Right renal cortex interstitium (tissue), 3 donors: ENCODE data around the gene TMC8. TPM values are rescaled to one million over a fixed set of nuclear protein-coding genes. Genes with fewer than 3 reads are reported as not detected.

Experiments
- DNase-seq, 3 donors: peaks; one replicate each; pipeline ENCODE4 v3.0.0-alpha.2; 2013; ENCODE audit warnings: low read depth in 3 of 3, low spot score in 2 of 3
- polyA plus RNA-seq, 3 donors: library from polyadenylated mRNA; unstranded; fragments of 120-200 nt; gene quantifications; one replicate each; pipeline ENCODE4 v1.2.1, GENCODE V29; 2013; ENCODE audit not compliant: insufficient read length in 3 of 3

TMC8 gene
- polyA plus RNA-seq, 3 donors, result 0.97 to 1.7 (median 1.5) TPM

DNA sequence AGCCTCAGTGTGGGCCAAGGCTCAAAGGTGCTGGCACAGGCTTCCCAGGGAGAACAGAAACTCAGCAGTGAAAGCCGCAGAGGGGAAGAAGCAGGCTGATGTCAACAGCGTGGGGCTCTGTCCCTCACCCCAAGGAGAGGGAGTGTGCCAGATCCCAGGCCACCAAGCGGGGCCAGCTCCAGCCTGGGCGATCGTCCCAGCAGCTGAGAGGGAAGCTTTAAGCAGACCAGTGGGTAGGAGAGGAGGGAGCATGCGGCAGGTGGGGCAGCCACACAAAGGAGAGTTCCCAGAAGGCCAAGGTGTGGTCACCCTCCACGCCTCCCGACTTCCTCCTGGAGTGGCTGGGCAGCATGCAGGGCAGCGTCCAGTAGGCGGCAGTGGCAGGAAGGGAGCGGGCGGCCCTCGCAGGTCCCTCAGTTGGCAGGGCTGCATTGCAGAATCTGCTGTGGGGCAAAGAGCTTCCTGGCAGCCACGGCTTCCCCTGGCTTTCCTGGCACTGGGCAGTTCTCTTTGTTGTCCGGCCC lies 43.8 kb downstream of the TMC8 start:
- DNase-seq, result no peak

DNA sequence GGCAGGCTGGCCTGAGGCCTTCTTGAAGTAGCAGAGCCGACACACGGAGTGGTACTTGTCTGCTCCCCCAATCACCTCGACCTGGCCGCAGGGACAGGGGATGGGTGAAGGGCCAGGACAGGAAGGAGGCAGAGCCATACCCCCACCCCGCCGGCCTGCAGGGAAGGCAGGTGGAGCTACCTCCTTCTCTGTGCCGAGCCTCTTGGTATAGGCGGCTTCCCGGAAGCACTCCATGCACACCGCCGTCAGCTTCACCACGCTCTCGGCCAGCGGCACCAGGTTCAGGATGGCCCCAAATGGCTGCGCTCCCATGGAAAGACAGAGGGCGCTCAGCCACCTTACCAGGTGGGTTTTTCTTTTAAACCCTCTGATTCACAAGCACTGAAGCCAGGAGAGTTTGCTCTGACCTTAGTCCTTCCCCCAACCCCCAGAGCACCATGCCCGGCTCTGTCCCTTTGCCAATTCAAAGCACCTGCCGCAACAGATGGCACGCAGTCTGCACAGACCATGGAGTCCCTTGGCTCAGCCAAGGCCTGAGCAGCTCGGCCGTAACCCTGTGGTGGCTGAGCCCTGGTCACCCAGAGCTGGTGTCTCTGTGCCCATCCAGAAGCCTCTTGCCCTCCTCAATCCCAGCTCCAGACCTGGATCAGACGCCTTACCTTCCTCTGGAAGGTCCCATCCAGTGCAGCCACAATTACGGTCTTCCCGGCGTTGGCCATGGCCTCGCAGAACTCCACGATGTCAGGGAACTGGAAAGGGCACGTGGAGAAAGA lies 44.5 kb downstream of the TMC8 start:
- DNase-seq, result no peak

DNA sequence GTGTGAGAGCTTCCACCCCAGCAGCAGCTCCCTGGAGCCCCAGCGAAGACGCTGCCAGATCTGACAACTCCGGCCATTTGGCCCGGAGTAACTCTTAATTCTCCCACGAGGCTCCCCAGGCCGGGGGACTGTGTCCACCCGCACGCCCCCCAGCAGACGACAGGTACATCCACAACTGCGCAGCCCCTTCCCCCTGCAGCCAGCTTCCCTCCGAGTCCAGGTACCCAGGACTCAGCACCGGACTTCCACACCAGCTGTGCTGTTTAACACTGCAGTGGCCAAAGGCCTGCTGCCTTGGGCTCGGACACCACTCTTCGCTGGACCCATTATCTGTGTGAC lies 45.0 kb downstream of the TMC8 start:
- DNase-seq, result no peak

DNA sequence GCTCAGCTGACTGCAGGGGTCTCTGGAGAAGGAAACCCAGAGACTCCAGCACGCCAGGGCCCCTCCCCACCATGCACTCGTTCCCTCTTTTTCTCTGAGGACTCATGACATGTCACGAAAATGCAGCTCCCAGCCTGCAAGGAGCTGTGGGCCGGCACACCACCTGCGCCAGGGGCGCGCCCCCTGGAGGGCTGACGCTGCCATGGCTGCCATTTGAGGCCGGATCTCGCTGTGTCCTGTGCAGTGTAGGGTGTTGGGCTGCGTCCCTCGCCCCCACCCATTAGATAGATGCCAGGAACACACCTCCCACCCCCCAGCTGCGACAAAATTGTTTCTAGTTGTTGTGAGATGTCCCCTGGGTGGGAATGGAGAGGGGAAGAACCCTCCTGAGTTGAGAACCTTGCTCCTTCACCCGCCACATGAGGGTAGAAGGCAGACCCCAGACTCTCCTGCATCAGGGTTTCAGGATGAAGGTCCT lies 46.0 kb downstream of the TMC8 start:
- DNase-seq, result no peak

DNA sequence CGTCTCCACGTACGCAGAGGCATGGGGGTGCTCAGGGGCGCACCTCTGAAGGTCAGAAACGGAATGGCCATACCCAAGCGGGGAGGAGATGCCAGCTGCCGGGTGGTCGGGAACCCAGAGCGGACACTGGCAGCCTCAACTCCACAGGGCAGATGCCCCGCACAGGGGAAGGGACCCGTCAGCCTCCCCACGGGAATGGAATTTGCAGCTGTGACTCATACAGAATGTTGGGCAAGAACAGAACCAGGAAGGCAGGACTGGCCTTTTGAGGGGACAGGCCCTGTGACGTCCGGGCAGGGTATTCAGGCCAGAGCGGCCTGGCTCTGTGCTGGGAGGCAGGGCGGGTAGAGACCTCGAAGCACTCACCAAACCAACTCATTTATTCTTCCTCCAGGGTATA lies 48.8 kb downstream of the TMC8 start:
- DNase-seq, result no peak

DNA sequence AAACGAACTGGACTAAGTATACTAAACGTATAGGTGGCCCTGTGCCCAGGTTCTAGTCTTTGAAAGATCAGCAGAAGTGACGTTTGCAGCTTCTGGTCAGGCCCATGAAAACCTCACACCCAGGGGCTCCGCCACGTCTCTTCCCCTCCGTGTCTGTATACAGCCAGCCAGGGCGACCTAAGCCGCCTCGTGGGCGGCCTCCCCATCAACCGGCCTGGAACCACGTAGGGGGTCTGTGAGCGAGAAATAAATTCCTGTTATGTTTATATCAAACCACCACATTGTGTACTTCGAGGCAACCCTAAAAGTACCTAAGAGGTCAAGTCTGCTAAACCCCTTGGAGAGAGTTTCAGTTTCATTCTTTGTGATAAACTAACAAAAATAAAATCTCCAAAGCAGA lies 49.5 kb downstream of the TMC8 start:
- DNase-seq, result no peak

DNA sequence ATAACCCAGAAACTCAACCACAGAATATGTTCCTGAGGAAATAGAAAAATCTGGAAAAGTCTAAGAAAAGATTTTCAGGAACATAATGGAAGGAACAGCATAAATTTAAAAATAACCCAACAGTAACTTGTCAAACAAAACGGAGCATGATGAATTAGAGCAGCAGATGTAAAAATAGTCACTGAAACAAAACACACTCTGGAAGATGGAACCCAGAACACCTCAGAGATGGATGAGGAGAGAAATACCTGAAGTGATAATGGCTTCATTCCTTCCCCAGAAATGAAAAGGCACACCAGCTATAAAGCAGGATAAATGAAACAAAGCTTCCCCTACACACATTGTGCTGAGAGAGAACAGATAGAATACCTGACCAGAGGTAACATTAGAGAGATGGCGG lies 49.9 kb downstream of the TMC8 start:
- DNase-seq, result no peak

DNA sequence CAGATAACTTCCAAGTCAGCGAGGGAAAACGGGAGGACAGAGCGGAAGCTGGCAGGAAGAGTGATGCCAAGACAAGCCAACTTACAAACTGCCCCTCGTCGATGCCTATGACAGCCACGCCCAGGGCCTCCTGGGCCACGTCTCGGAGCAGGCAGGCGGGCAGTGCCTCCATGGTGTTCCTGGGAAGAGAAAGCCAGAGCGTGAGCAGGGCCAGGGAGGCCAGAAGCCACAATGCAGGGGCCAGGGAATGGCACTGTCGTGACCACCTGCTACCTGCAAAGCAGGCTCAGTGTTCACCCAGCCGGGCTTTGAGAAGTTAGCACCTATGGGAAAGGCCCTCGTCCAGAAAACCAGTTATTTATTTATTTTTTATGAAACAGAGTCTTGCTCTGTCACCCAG lies 51.9 kb downstream of the TMC8 start:
- no peak for DNase-seq

DNA sequence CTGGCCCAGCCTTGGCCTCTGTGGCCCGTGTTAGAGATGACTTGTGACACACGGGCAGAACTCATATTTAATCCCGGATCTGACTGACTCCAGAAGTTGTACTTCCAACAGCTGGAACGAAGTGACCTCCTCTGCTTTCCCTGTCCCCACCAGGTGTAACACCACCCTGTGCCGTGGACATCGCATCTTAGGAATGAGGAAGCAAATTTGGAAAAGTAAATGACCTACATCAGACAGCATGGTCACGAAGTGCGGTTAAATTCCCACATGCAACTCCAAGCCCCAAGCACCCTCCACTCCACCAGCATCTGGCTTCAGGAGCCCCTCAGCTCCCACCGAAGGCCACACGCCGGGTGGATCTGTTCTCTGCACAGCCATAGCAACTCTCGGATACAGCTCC lies 53.3 kb downstream of the TMC8 start:
- DNase-seq, result no peak

DNA sequence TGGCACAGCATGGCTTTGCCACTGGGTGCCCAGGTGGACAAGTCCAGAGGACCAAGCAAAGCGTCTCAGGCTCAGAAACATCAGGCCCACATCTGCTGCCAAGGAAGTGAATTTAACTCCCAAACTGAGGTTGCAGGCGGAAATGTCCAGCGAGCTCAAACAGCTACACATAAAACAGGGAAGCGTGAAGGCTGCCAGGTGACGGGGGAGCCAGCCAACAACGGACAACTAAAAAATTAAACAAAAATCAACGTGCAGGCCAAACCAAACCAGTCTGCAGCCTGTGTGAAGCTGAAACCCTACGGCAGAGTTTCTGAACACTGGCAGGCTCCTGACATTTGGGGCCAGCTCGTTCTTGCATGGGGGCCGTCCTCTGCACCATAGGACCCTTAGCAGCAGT lies 53.8 kb downstream of the TMC8 start:
- DNase-seq, result no peak

DNA sequence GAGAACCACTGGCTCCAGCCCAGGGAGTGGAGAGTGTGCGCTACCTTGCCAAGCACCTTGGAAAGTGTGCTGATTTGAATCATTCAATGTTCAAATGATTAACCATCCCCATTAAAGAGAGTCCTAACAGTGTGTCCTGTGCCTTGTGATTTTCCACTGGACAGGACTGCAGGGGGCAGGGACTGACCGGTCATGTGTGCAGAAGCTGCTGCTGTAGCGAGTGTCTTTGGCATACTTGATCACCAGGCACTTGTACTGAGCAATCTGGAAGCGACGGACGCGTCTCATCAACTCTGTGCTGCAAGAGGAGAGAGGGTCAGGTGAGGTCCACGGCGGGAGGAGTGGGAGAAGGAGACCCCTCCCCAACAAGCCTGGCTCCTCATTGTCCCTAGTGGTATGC lies 54.3 kb downstream of the TMC8 start:
- no peak for DNase-seq

DNA sequence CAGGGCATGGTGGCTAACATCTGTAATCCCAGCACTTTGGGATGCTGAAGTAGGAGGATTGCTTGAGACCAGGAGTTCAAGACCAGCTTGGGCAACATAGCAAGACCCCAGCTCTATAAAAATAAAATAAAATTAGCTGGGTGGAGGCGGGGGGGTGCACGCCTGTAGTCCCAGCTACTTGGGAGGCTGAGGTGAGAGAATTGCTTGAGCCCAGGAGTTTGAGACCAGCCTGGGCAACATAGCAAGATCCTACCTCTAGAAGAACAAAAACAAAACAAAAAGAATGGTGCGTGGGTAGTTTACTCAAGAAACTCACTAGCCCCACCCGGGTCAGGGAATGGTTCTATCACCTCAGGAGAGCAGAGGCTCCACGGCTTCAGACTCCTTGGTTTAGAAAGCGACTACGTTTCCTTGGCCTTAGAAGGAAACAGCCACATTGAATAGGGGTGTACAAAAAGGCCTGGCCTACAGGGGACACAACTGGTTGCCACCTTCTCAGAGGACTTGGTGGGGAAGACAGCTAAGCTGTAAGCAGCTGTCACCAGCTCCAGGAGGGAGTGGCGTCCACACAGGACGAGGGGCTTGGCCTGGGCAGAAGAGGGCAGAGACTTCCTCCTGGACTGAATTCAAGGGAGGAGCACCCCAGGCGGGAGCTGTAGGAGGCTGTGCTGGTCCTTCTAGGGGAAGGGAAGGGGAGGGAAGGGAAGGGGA lies 55.6 kb downstream of the TMC8 start:
- DNase-seq, result no peak

DNA sequence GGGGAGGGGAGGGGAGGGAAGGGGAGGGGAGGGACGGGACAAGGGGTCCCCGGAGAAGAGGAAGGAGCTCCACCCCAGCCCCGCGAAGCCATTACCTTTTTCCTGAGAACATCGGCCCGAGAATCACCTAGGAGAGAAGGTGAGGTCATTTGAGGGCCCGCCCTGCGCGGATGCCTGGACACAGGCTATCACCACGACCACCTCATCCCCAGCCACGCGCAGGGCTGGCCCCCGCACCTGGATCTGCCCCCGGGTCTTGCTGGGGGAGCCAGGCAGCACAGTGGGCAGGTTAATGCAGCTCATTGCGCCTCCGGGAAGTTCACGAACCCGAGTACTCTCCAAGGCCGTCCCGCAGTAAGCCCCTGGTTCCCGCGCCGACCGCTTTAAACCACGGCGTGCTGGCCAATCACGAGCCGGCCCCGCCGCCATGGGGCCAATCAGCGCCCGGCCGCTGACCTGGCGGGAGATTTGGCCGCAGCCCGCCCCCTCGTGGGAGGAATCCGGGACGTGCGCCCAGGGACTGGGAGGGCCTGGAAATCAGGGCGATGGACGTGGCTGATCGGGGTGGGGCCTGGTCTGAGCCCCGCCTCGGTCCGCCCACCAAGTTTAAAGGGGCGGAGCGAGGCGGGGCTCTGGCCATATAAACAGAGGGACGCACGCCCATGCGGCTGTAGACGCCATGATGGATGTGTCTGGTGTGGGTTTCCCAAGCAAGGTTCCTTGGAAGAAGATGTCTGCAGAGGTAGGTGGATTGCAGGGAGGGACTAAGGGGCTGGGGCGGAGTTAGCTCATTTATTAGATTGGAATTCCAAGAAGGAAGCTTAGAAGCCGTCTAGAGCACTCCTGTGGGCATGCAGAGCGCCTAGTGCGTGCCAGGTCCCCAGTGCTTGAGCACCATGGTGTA lies 56.4 kb downstream of the TMC8 start, which contains the start of the genes AFMID and TK1:
Gene AFMID, plus strand, starts transcription at position 671 of the 904 bp plus-strand sequence. Its CDS starts 9 bp downstream, at position 680.
Gene TK1, minus strand, starts transcription at position 361 of the 904 bp plus-strand sequence. Its CDS starts 58 bp downstream, at position 303.
- peak; percentile 90 to 93 (median 92) for DNase-seq

Other genes starting within 250 kb of the TMC8 start
- 10 to 100 TPM; 12.6 to 13.6 (median 12.8) TPM for gene TNRC6C, start 172.1 kb upstream of the TMC8 start, polyA plus RNA-seq
- gene TMC6, start 2.0 kb upstream of the TMC8 start, polyA plus RNA-seq, result 10 to 100 TPM; 13.4 to 20.1 (median 17.4) TPM
- under 1 TPM; 0.06 to 0.26 (median 0.19) TPM for gene C17orf99, start 15.6 kb downstream of the TMC8 start, polyA plus RNA-seq
- gene SYNGR2, start 37.8 kb downstream of the TMC8 start, polyA plus RNA-seq, result 10 to 100 TPM; 49.8 to 67.7 (median 56.9) TPM
- 10 to 100 TPM; 23.2 to 25.3 (median 24.6) TPM for gene TK1, start 56.3 kb downstream of the TMC8 start, polyA plus RNA-seq
- 10 to 100 TPM; 59.5 to 64.2 (median 60.5) TPM for gene AFMID, start 56.6 kb downstream of the TMC8 start, polyA plus RNA-seq
- gene BIRC5, start 83.5 kb downstream of the TMC8 start, polyA plus RNA-seq, result 10 to 100 TPM; 23.7 to 28.6 (median 25.2) TPM
- not detected for gene TMEM235, start 100.9 kb downstream of the TMC8 start, polyA plus RNA-seq
- gene SOCS3, start 229.3 kb downstream of the TMC8 start, polyA plus RNA-seq, result 10 to 100 TPM; 10.5 to 30.6 (median 11.5) TPM
- gene PGS1, start 247.9 kb downstream of the TMC8 start, polyA plus RNA-seq, result 10 to 100 TPM; 38.8 to 41.3 (median 39.1) TPM